ENCODE results near the gene VDR.

Gene VDR

GRCh38 chr12:47945341-47945728 lies 40.5 kb upstream of the VDR start:
- DNase-seq (ENCODE audit: low read depth) = no peak
- H3K4me3 ChIP-seq (ENCODE audit: low read depth, low read length) = no peak overlapping the region
- TF ChIP-seq CTCF (IDR thresholded peaks at IDR 0.05; ENCODE audit: low read depth, low read length, missing control alignments) = no peak

GRCh38 chr12:47944685-47945340 lies 40.0 kb upstream of the VDR start:
- no peak for TF ChIP-seq CTCF (IDR thresholded peaks at IDR 0.05; ENCODE audit: low read depth, low read length, missing control alignments)
- H3K4me3 ChIP-seq (ENCODE audit: low read depth, low read length) = no peak overlapping the region
- no peak for DNase-seq (ENCODE audit: low read depth)

- TF ChIP-seq CTCF (IDR thresholded peaks at IDR 0.05; ENCODE audit: low read depth, low read length, missing control alignments) = no peak
- DNase-seq (ENCODE audit: low read depth) = no peak
- H3K4me3 ChIP-seq (ENCODE audit: low read depth, low read length) = no peak overlapping the region
Observed at GRCh38 chr12:47943623-47944340, 39.0 kb upstream of the VDR start.

- H3K4me3 ChIP-seq (ENCODE audit: low read depth, low read length) = no peak overlapping the region
- DNase-seq (ENCODE audit: low read depth) = no peak
Observed at GRCh38 chr12:47942614-47943225, 37.9 kb upstream of the VDR start.

GRCh38 chr12:47941871-47942613 lies 37.2 kb upstream of the VDR start:
- H3K4me3 ChIP-seq (ENCODE audit: low read depth, low read length) = no peak overlapping the region
- no peak for DNase-seq (ENCODE audit: low read depth)
- TF ChIP-seq CTCF (IDR thresholded peaks at IDR 0.05; ENCODE audit: low read depth, low read length, missing control alignments) = peak; percentile 59

More at GRCh38 chr12:47942614-47943225, 37.9 kb upstream of the VDR start:
- TF ChIP-seq CTCF (IDR thresholded peaks at IDR 0.05; ENCODE audit: low read depth, low read length, missing control alignments) = no peak

- H3K4me3 ChIP-seq (ENCODE audit: low read depth, low read length) = no peak overlapping the region
- no peak for DNase-seq (ENCODE audit: low read depth)
- TF ChIP-seq CTCF (IDR thresholded peaks at IDR 0.05; ENCODE audit: low read depth, low read length, missing control alignments) = no peak
Observed at GRCh38 chr12:47941475-47941780, 36.6 kb upstream of the VDR start.
